Calu3 (cell line): ENCODE data around the gene KMT2A. TPM values are rescaled to one million over a fixed set of nuclear protein-coding genes. Genes with fewer than 3 reads are reported as not detected.

Source experiments
- BruUV-seq: library from RNA; stranded (reverse); fragments of 400-500 nt; replicated peaks from 2 replicates; lab custom pipeline; 2021; lab: Mats Ljungman, UMichigan
- CTCF ChIA-PET: fragments of 300-600 bp; sonication (Branson Sonifier 250); formaldehyde crosslinking; loops from one replicate; lab custom pipeline; 2022; ENCODE audit warnings: antibody characterized with exemption; lab: Charles Lee
- DNase-seq: peaks from one replicate; pipeline ENCODE4 v3.0.0; 2022
- H3K27ac Mint-ChIP-seq: one replicate; pipeline ENCODE4 v1.8.0; 2022; ENCODE audit warnings: mixed read lengths; ENCODE audit not compliant: unreplicated experiment
- H3K27me3 Mint-ChIP-seq: one replicate; pipeline ENCODE4 v1.8.0; 2022; ENCODE audit warnings: mixed read lengths; ENCODE audit not compliant: unreplicated experiment
- H3K36me3 Mint-ChIP-seq: one replicate; pipeline ENCODE4 v1.8.0; 2022; ENCODE audit warnings: mild to moderate bottlenecking, moderate library complexity, mixed read lengths; ENCODE audit not compliant: insufficient read depth, unreplicated experiment
- H3K4me1 Mint-ChIP-seq: one replicate; pipeline ENCODE4 v1.8.0; 2022; ENCODE audit warnings: mild to moderate bottlenecking, low read depth, mixed read lengths; ENCODE audit not compliant: unreplicated experiment
- H3K4me3 Mint-ChIP-seq: one replicate; pipeline ENCODE4 v1.8.0; 2022; ENCODE audit warnings: mild to moderate bottlenecking, low read depth, moderate library complexity, mixed read lengths; ENCODE audit not compliant: unreplicated experiment
- H3K9me3 Mint-ChIP-seq: one replicate; pipeline ENCODE4 v1.8.0; 2022; ENCODE audit warnings: low read depth, mixed read lengths; ENCODE audit not compliant: unreplicated experiment
- CTCF ChIP-seq: fragments of 200-600 bp; IDR thresholded peaks from one replicate; pipeline ENCODE4 v1.8.0; 2022; ENCODE audit warnings: antibody characterized with exemption; ENCODE audit not compliant: unreplicated experiment
- intact Hi-C: fragments of 100-400 bp; cut with micrococcal nuclease; formaldehyde crosslinking; loops from one replicate; pipeline ENCODE4 v1.10.0; 2022; ENCODE audit not compliant: unreplicated experiment
- total RNA-seq: library from RNA; stranded (reverse); gene quantifications from 2 replicates; pipeline ENCODE4 v1.2.3, GENCODE V29; 2022

KMT2A gene
- total RNA-seq, 1 experiment from 2014 or later: 58.1 TPM

GRCh38 chr11:118572061-118572980, 136.0 kb downstream of the KMT2A start, which contains the start of gene ARCN1:
Gene ARCN1 (plus strand): TSS chr11:118572409. CDS start chr11:118572548, 139 bp downstream.
- Mint-ChIP-seq H3K27me3 (no peaks in the 10 kb centered on the region), H3K4me3 (peak within 1 kb of the TSS; percentile 91), H3K9me3 (no peaks in the 10 kb centered on the region), H3K27ac (peak within 1 kb of the TSS; percentile 80), H3K36me3 (peaks cover 33% of the 10 kb centered on the region), H3K4me1 (no peaks in the 10 kb centered on the region)
- BruUV-seq: no TSS peak
- no peak for TF ChIP-seq CTCF
- intact Hi-C loops: no loop called here
- CTCF ChIA-PET: interaction anchor here (0.6 to 0.7 kb wide), 2 partner anchors 17 to 80 kb away, joined by 3 to 5 read pairs; no protein-coding TSS in a partner anchor
- peak; percentile 40 for DNase-seq

GRCh38 chr11:118572981-118573550, 136.8 kb downstream of the KMT2A start:
- intact Hi-C loops: no loop called here
- no peaks in the 10 kb centered on the region for H3K27me3 Mint-ChIP-seq
- H3K4me1 Mint-ChIP-seq: no peaks in the 10 kb centered on the region
- TSS peak; percentile 52 for BruUV-seq
- no peak for TF ChIP-seq CTCF
- H3K4me3 Mint-ChIP-seq: peak overlapping the region; percentile 91
- H3K27ac Mint-ChIP-seq: peak overlapping the region; percentile 80
- peaks cover 37% of the 10 kb centered on the region for H3K36me3 Mint-ChIP-seq
- CTCF ChIA-PET: no interaction called here
- H3K9me3 Mint-ChIP-seq: no peaks in the 10 kb centered on the region
- DNase-seq: no peak

- no peak for TF ChIP-seq CTCF
- Mint-ChIP-seq H3K27ac (no peak overlapping the region), H3K27me3 (no peaks in the 10 kb centered on the region), H3K4me1 (no peaks in the 10 kb centered on the region), H3K4me3 (no peak overlapping the region), H3K36me3 (peaks cover 37% of the 10 kb centered on the region), H3K9me3 (no peaks in the 10 kb centered on the region)
- intact Hi-C loops: no loop called here
- CTCF ChIA-PET: no interaction called here
- no peak for DNase-seq
- no TSS peak for BruUV-seq
These were observed 138.3 kb downstream of the KMT2A start for GRCh38 chr11:118574636-118575035.

Other genes starting within 250 kb of the KMT2A start
- 0.07 TPM in 1 of 2 replicates, not detected in the other for gene JAML, start 211.5 kb upstream of the KMT2A start, total RNA-seq
- 5.9 and 6.9 TPM in 2 replicates for gene MPZL3, start 184.1 kb upstream of the KMT2A start, total RNA-seq
- gene MPZL2, start 172.2 kb upstream of the KMT2A start, total RNA-seq: 69.6 and 81.7 TPM in 2 replicates
- gene CD3E, start 131.8 kb upstream of the KMT2A start, total RNA-seq: not detected in 2 replicates
- not detected in 2 replicates for gene CD3D, start 93.8 kb upstream of the KMT2A start, total RNA-seq
- not detected in 2 replicates for gene CD3G, start 92.1 kb upstream of the KMT2A start, total RNA-seq
- 28.8 and 30.8 TPM in 2 replicates for gene UBE4A, start 76.9 kb upstream of the KMT2A start, total RNA-seq
- gene ATP5MG, start 34.9 kb upstream of the KMT2A start, total RNA-seq: 145 and 151 TPM in 2 replicates
- gene TTC36, start 91.0 kb downstream of the KMT2A start, total RNA-seq: 0.38 and 0.39 TPM in 2 replicates
- 7.8 and 8.1 TPM in 2 replicates for gene TMEM25, start 94.7 kb downstream of the KMT2A start, total RNA-seq
- 8.3 and 9.1 TPM in 2 replicates for gene IFT46, start 129.4 kb downstream of the KMT2A start, total RNA-seq
- gene ARCN1, start 135.9 kb downstream of the KMT2A start, total RNA-seq: 77.8 and 83.8 TPM in 2 replicates
- 30.3 and 37.1 TPM in 2 replicates for gene PHLDB1, start 171.1 kb downstream of the KMT2A start, total RNA-seq
- gene TREH, start 243.2 kb downstream of the KMT2A start, total RNA-seq: 0.21 and 0.49 TPM in 2 replicates